ENCODE data around the gene HHAT.

Gene HHAT

DNA sequence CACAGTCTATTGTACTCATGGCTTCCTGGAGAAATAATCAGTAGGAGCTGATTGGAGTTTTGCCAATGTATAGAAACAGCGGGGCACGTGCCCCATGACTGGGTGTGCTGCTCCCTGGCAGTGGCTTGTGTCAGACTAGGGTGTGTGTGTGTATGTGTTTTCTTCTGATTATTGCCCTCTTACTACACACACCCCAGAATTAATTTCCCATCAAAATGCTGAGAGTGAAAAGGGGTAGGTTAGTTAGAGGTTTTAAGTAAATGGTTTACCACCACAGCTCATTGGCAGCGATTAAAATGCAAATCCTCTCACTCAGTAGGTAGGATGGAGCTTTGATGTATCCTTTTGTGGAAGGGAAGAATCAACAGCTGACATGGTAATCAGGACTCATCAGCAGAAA is 29.9 kb downstream of the HHAT start:
- peaks cover 5% of the 10 kb centered on the region for H3K4me1 ChIP-seq (ENCODE audit: control insufficient read depth, insufficient read depth, low read length, poor library complexity, severe bottlenecking)
- no peak overlapping the region for H3K4me3 ChIP-seq (ENCODE audit: extremely low read depth, insufficient read depth, low read length, poor library complexity, severe bottlenecking)
- no peaks in the 10 kb centered on the region for H3K9me3 ChIP-seq (ENCODE audit: control insufficient read depth, low read length)
- no peaks in the 10 kb centered on the region for H3K36me3 ChIP-seq (ENCODE audit: control insufficient read depth, insufficient read depth, low read length)
- H3K27ac ChIP-seq (ENCODE audit: low read depth, low read length, severe bottlenecking): no peak overlapping the region
- 20 to 50% methylated on average over 1 of the region's 3 CpGs for WGBS, 2 experiments (ENCODE audit: insufficient coverage in 2 of 2)

DNA sequence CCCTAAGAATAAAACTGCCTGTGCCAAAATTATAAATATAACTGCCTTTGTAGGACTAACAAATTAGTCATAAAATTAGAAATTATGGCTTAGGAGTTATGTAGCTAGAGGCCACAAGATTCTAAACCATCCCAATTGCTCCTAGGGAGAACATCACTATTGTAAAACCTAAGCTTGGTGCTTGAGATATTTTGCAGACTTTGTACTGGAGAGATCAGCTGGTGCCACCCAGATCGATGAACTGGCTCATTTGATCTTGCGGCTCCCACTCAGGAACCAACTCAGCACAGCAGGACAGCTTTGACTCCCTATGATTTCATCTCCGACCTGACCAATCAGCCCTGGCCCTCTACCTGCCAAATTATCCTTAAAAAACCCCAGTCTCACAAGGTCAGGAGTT is 30.6 kb downstream of the HHAT start:
- Histone ChIP-seq H3K9me3 (ENCODE audit: control insufficient read depth, low read length) (no peaks in the 10 kb centered on the region), H3K36me3 (ENCODE audit: control insufficient read depth, insufficient read depth, low read length) (no peaks in the 10 kb centered on the region), H3K4me1 (ENCODE audit: control insufficient read depth, insufficient read depth, low read length, poor library complexity, severe bottlenecking) (peaks cover 5% of the 10 kb centered on the region), H3K27ac (ENCODE audit: low read depth, low read length, severe bottlenecking) (no peak overlapping the region), H3K4me3 (ENCODE audit: extremely low read depth, insufficient read depth, low read length, poor library complexity, severe bottlenecking) (no peak overlapping the region)
- WGBS, 2 experiments (ENCODE audit: insufficient coverage in 2 of 2): 70 to 79% methylated on average over 3 of the region's 3 CpGs

DNA sequence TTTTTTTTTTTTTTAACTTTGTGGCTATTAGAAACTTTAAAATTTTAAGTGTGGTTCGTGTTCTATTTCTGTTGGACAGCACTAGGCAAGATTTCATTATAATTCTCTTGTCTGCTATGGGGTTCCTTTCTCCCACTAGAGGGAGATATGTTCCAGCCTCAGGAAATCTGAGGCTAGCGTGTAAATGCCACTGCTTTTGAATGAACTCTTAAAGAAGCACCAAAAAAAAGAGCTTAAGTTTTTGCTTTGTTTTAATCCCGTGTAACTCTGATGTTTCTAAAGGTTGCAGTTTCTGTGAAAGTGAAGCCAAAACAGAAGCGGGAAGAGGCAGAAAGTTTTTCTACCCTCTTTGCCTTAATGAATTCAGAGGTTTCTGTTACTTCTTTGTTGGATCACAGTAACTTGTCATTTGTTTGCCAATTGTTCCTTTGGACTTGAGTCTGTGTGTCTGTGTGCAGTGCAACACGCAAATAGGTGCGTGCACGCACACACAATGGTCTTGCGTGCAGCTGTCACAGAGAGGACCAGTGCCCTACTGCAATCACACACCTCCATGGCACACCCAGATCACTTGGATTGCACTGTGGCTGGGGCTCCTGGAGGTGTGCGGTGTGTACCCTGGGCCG is 32.3 kb downstream of the HHAT start:
- Histone ChIP-seq H3K4me1 (ENCODE audit: control insufficient read depth, insufficient read depth, low read length, poor library complexity, severe bottlenecking) (peaks cover 9% of the 10 kb centered on the region), H3K36me3 (ENCODE audit: control insufficient read depth, insufficient read depth, low read length) (no peaks in the 10 kb centered on the region), H3K9me3 (ENCODE audit: control insufficient read depth, low read length) (no peaks in the 10 kb centered on the region), H3K27ac (ENCODE audit: low read depth, low read length, severe bottlenecking) (no peak overlapping the region), H3K4me3 (ENCODE audit: extremely low read depth, insufficient read depth, low read length, poor library complexity, severe bottlenecking) (no peak overlapping the region)
- WGBS, 2 experiments (ENCODE audit: insufficient coverage in 2 of 2): 68 to 71% methylated on average over 4 to 7 of the region's 10 CpGs

DNA sequence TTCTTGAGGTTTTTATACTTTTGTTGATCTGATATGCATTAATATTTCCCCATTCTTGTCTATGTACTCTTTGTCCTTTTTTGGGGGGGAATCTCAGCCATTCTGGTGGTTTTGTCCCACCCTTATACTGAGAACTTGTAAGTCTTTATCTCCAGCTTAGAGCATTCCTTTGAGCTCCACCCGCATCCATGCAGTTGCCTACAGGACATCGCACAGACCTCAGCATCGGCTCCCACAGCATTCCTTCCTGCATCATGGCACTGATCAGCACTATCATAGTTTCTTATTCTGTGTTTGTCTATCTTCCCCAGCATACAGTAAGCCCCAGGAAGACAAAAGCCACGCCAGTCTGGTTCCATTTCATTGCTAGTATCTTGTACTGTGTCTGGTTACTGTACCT is 33.0 kb downstream of the HHAT start:
- Histone ChIP-seq H3K4me3 (ENCODE audit: extremely low read depth, insufficient read depth, low read length, poor library complexity, severe bottlenecking) (no peak overlapping the region), H3K36me3 (ENCODE audit: control insufficient read depth, insufficient read depth, low read length) (no peaks in the 10 kb centered on the region), H3K4me1 (ENCODE audit: control insufficient read depth, insufficient read depth, low read length, poor library complexity, severe bottlenecking) (peaks cover 9% of the 10 kb centered on the region), H3K27ac (ENCODE audit: low read depth, low read length, severe bottlenecking) (no peak overlapping the region), H3K9me3 (ENCODE audit: control insufficient read depth, low read length) (no peaks in the 10 kb centered on the region)
- WGBS, 2 experiments (ENCODE audit: insufficient coverage in 2 of 2): 78 to 100% methylated on average over 3 of the region's 4 CpGs

DNA sequence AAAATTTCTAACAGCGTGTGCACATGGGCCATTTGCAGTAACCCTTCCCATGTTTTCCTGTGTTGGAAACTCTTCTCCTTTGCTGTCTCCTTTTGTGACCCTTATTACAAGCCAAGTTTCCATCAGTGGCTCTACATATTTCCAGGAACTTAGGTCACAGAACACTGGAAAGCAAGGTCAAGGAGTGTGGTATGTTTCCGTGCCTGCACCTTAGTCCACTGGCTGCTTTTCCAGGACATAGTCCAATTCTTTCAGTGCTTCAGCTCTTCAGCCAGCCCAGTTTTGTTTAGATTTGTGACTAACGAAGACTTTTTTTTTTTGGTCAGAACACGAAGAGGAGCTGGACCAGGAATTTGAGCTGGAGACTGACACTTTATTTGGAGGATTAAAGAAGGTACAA is 33.8 kb downstream of the HHAT start:
- Histone ChIP-seq H3K4me3 (ENCODE audit: extremely low read depth, insufficient read depth, low read length, poor library complexity, severe bottlenecking) (no peak overlapping the region), H3K27ac (ENCODE audit: low read depth, low read length, severe bottlenecking) (no peak overlapping the region), H3K9me3 (ENCODE audit: control insufficient read depth, low read length) (no peaks in the 10 kb centered on the region), H3K36me3 (ENCODE audit: control insufficient read depth, insufficient read depth, low read length) (no peaks in the 10 kb centered on the region), H3K4me1 (ENCODE audit: control insufficient read depth, insufficient read depth, low read length, poor library complexity, severe bottlenecking) (peaks cover 9% of the 10 kb centered on the region)
- WGBS, 2 experiments (ENCODE audit: insufficient coverage in 2 of 2): 90 to 100% methylated on average over 3 of the region's 4 CpGs

DNA sequence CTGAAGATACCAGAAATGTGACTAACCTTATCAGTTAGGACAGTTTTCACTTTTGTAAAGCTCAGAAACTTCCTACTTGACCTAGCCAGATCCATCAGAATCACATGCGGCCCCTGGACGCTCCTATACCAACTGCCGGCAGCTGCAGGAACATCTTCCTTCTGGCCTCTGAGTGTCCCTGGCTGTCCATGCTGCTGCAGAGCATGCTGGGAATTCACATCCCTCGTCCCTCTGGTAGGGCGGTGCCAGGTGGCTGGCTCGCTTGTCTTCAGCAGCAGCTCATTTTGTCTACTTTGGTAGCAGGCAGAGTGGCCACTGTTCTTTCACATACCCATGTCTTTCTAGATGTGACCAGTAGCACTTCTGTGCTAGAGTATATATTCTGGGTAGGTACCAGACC is 34.4 kb downstream of the HHAT start:
- Histone ChIP-seq H3K9me3 (ENCODE audit: control insufficient read depth, low read length) (no peaks in the 10 kb centered on the region), H3K4me1 (ENCODE audit: control insufficient read depth, insufficient read depth, low read length, poor library complexity, severe bottlenecking) (peaks cover 9% of the 10 kb centered on the region), H3K4me3 (ENCODE audit: extremely low read depth, insufficient read depth, low read length, poor library complexity, severe bottlenecking) (no peak overlapping the region), H3K27ac (ENCODE audit: low read depth, low read length, severe bottlenecking) (no peak overlapping the region), H3K36me3 (ENCODE audit: control insufficient read depth, insufficient read depth, low read length) (no peaks in the 10 kb centered on the region)
- WGBS, 2 experiments (ENCODE audit: insufficient coverage in 2 of 2): 91 to 99% methylated on average over 6 of the region's 6 CpGs

DNA sequence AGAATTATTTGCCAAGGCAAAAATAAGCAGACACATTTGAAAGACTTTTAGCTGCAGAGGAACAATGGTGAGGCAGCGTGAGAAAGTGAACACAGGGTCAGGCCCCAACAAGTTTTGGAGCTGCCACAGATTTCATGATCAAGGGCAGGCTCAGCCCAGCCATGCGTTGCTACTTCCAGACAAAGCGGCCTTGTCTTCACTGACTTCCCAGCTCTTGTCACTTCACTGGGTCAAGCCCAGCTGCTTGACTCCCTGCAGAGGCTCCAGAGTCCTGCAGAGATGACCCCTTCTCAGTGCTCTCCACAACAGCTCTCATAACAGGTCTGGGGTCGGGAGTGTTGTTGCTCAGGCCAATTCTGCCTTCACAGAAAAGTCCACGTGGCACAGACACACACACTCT is 35.8 kb downstream of the HHAT start:
- H3K4me3 ChIP-seq (ENCODE audit: extremely low read depth, insufficient read depth, low read length, poor library complexity, severe bottlenecking): no peak overlapping the region
- no peaks in the 10 kb centered on the region for H3K9me3 ChIP-seq (ENCODE audit: control insufficient read depth, low read length)
- H3K36me3 ChIP-seq (ENCODE audit: control insufficient read depth, insufficient read depth, low read length): no peaks in the 10 kb centered on the region
- 79 to 92% methylated on average over 4 to 5 of the region's 5 CpGs for WGBS, 2 experiments (ENCODE audit: insufficient coverage in 2 of 2)
- no peak overlapping the region for H3K27ac ChIP-seq (ENCODE audit: low read depth, low read length, severe bottlenecking)
- peaks cover 9% of the 10 kb centered on the region for H3K4me1 ChIP-seq (ENCODE audit: control insufficient read depth, insufficient read depth, low read length, poor library complexity, severe bottlenecking)

DNA sequence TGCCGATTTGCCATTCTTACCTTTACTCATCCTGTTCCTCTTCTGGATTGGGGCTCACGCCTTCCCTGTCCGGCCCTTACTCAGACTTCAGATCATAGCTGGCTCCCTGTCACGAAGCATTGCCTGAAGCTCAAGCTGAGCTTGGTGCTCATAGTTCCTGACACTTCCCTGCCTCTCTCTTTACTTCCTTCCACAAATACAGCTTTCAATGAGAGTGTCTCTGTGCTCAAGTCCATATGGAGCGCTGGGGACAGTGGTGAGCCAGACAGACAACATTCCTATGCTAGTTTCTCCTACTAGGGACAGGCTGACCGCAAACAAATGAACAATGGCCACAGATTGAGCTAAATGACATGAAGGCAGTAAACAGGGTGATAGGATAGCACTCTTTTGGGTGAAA is 38.1 kb downstream of the HHAT start:
- Histone ChIP-seq H3K4me1 (ENCODE audit: control insufficient read depth, insufficient read depth, low read length, poor library complexity, severe bottlenecking) (peaks cover 4% of the 10 kb centered on the region), H3K27ac (ENCODE audit: low read depth, low read length, severe bottlenecking) (no peak overlapping the region), H3K4me3 (ENCODE audit: extremely low read depth, insufficient read depth, low read length, poor library complexity, severe bottlenecking) (no peak overlapping the region), H3K9me3 (ENCODE audit: control insufficient read depth, low read length) (no peaks in the 10 kb centered on the region), H3K36me3 (ENCODE audit: control insufficient read depth, insufficient read depth, low read length) (no peaks in the 10 kb centered on the region)
- WGBS, 2 experiments (ENCODE audit: insufficient coverage in 2 of 2): 84 to 89% methylated on average over 5 to 6 of the region's 6 CpGs

DNA sequence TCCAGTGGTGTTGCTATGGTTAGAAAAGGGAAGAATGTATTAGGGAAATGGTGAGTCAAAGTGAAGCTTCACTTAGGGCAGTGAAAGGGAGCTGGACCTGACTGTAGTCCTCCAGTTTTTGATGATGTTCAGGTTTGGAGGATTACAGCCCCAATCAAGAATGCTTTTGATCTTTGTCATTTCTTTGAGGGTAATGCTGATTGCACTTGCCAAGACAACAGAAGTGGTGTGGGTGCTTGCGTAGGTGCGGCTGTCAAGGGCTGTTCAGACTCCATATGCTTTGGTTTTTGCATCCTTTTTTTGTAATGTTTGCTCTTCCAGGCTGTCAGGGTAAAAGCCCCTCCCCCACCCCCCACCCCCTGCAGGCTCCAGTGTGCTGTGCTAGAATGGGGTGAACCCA is 38.9 kb downstream of the HHAT start:
- WGBS, 2 experiments (ENCODE audit: insufficient coverage in 2 of 2): 100% methylated on average over 2 of the region's 2 CpGs; no CpG with 5 or more reads in 1 of the 2 experiments
- Histone ChIP-seq H3K27ac (ENCODE audit: low read depth, low read length, severe bottlenecking) (no peak overlapping the region), H3K36me3 (ENCODE audit: control insufficient read depth, insufficient read depth, low read length) (no peaks in the 10 kb centered on the region), H3K4me3 (ENCODE audit: extremely low read depth, insufficient read depth, low read length, poor library complexity, severe bottlenecking) (no peak overlapping the region), H3K4me1 (ENCODE audit: control insufficient read depth, insufficient read depth, low read length, poor library complexity, severe bottlenecking) (peaks cover 4% of the 10 kb centered on the region), H3K9me3 (ENCODE audit: control insufficient read depth, low read length) (no peaks in the 10 kb centered on the region)

DNA sequence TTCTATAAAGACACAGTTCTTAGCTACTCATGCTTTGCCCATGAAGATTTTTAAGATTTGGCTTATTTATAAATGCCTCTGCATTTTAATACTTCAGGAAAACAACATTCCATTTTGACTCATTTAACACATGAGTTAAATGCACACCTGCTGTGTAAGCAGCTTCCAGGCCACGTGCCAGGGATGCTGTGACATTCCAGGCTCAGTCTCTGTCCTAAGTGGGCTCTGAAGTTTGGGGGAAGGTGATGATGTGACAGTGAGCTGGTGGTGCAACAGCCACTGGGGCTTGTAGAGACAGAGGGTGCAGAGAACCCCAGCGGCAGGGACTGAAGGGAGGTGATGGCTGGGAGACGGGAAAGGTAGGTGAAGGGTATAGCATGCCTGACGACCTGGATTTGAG is 40.7 kb downstream of the HHAT start:
- H3K4me1 ChIP-seq (ENCODE audit: control insufficient read depth, insufficient read depth, low read length, poor library complexity, severe bottlenecking): peaks cover 3% of the 10 kb centered on the region
- H3K27ac ChIP-seq (ENCODE audit: low read depth, low read length, severe bottlenecking): no peak overlapping the region
- 22 to 41% methylated on average over 2 to 4 of the region's 4 CpGs for WGBS, 2 experiments (ENCODE audit: insufficient coverage in 2 of 2)
- no peaks in the 10 kb centered on the region for H3K9me3 ChIP-seq (ENCODE audit: control insufficient read depth, low read length)
- H3K4me3 ChIP-seq (ENCODE audit: extremely low read depth, insufficient read depth, low read length, poor library complexity, severe bottlenecking): no peak overlapping the region
- no peaks in the 10 kb centered on the region for H3K36me3 ChIP-seq (ENCODE audit: control insufficient read depth, insufficient read depth, low read length)

DNA sequence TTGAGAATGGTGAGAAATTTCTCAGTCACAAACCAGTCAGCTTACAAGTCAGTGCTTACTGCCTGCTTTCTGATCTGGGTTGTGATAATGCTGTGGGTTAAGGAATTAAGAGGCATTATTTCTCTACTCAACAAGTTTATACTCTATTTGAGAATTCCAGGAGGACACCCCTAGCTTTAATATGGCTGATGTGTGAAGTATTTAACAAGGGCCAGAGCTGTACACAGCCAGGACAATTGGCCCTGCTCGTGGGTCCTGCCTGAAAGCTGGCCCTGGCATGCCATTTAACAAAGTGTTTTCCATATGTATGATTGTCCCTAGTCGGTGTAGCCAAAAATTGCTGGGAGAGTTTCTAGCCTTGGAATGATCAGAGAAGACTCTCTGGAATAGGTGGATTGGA is 43.2 kb downstream of the HHAT start:
- 59 to 69% methylated on average over 2 of the region's 2 CpGs for WGBS, 2 experiments (ENCODE audit: insufficient coverage in 2 of 2)
- Histone ChIP-seq H3K9me3 (ENCODE audit: control insufficient read depth, low read length) (no peaks in the 10 kb centered on the region), H3K4me3 (ENCODE audit: extremely low read depth, insufficient read depth, low read length, poor library complexity, severe bottlenecking) (no peak overlapping the region), H3K36me3 (ENCODE audit: control insufficient read depth, insufficient read depth, low read length) (no peaks in the 10 kb centered on the region), H3K27ac (ENCODE audit: low read depth, low read length, severe bottlenecking) (no peak overlapping the region), H3K4me1 (ENCODE audit: control insufficient read depth, insufficient read depth, low read length, poor library complexity, severe bottlenecking) (no peaks in the 10 kb centered on the region)
